Calu3 (cell line): ENCODE measurements around the gene ZNF205. TPM values are rescaled to one million over a fixed set of nuclear protein-coding genes. Genes with fewer than 3 reads are reported as not detected.

Experiments used
- BruUV-seq: library from RNA; stranded (reverse); fragments of 400-500 nt; replicated peaks from 2 replicates; lab custom pipeline; 2021; lab: Mats Ljungman, UMichigan
- CTCF ChIA-PET: fragments of 300-600 bp; sonication (Branson Sonifier 250); formaldehyde crosslinking; loops from one replicate; lab custom pipeline; 2022; ENCODE audit warnings: antibody characterized with exemption; lab: Charles Lee
- DNase-seq: peaks from one replicate; pipeline ENCODE4 v3.0.0; 2022
- H3K27ac Mint-ChIP-seq: one replicate; pipeline ENCODE4 v1.8.0; 2022; ENCODE audit warnings: mixed read lengths; ENCODE audit not compliant: unreplicated experiment
- H3K27me3 Mint-ChIP-seq: one replicate; pipeline ENCODE4 v1.8.0; 2022; ENCODE audit warnings: mixed read lengths; ENCODE audit not compliant: unreplicated experiment
- H3K36me3 Mint-ChIP-seq: one replicate; pipeline ENCODE4 v1.8.0; 2022; ENCODE audit warnings: mild to moderate bottlenecking, moderate library complexity, mixed read lengths; ENCODE audit not compliant: insufficient read depth, unreplicated experiment
- H3K4me1 Mint-ChIP-seq: one replicate; pipeline ENCODE4 v1.8.0; 2022; ENCODE audit warnings: mild to moderate bottlenecking, low read depth, mixed read lengths; ENCODE audit not compliant: unreplicated experiment
- H3K4me3 Mint-ChIP-seq: one replicate; pipeline ENCODE4 v1.8.0; 2022; ENCODE audit warnings: mild to moderate bottlenecking, low read depth, moderate library complexity, mixed read lengths; ENCODE audit not compliant: unreplicated experiment
- H3K9me3 Mint-ChIP-seq: one replicate; pipeline ENCODE4 v1.8.0; 2022; ENCODE audit warnings: low read depth, mixed read lengths; ENCODE audit not compliant: unreplicated experiment
- CTCF ChIP-seq: fragments of 200-600 bp; IDR thresholded peaks from one replicate; pipeline ENCODE4 v1.8.0; 2022; ENCODE audit warnings: antibody characterized with exemption; ENCODE audit not compliant: unreplicated experiment
- intact Hi-C: fragments of 100-400 bp; cut with micrococcal nuclease; formaldehyde crosslinking; loops from one replicate; pipeline ENCODE4 v1.10.0; 2022; ENCODE audit not compliant: unreplicated experiment
- total RNA-seq: library from RNA; stranded (reverse); gene quantifications from 2 replicates; pipeline ENCODE4 v1.2.3, GENCODE V29; 2022

Gene ZNF205
- total RNA-seq, 1 experiment from 2014 or later = 17.2 TPM

GRCh38 chr16:3115561-3115960, 3.2 kb downstream of the ZNF205 start:
- peaks cover 19% of the 10 kb centered on the region for H3K4me1 Mint-ChIP-seq
- intact Hi-C loops = no loop called here
- H3K27me3 Mint-ChIP-seq = no peaks in the 10 kb centered on the region
- no peaks in the 10 kb centered on the region for H3K9me3 Mint-ChIP-seq
- H3K27ac Mint-ChIP-seq = no peak overlapping the region
- CTCF ChIA-PET = no interaction called here
- no peak overlapping the region for H3K4me3 Mint-ChIP-seq
- no peak for TF ChIP-seq CTCF
- no peak for DNase-seq
- BruUV-seq = no TSS peak
- peaks cover 56% of the 10 kb centered on the region for H3K36me3 Mint-ChIP-seq

DNA sequence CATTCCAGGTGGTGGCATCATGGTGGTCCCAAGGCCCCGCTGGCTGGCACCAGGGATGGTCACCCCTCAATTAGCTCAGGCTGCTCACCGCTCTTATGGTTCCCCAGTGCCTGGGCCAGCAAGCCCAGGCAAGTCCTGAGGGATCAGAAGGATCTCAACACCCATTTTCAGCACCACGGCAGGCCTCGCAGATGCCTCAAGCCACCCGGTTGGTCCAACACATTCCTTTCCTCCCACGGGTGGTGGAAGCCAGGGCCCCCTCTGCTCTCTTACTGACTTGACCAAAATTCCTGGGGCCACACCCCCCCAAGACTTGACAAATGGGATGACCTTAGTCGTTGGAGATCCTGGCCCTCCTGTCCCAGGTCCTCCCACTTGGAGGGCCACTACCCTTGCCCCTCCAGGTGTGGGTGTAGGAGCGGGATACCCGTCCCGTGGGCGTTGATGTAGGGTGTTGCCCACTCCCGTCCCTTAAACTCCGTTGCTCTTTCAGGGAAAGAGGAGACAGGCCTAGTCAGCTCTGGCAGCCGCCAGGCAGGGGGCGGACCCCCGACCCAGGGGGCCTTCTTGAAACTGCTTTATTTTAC, 5.9 kb downstream of the ZNF205 start:
- no peak for TF ChIP-seq CTCF
- intact Hi-C loops = no loop called here
- Mint-ChIP-seq H3K9me3 (no peaks in the 10 kb centered on the region), H3K27ac (no peak overlapping the region), H3K36me3 (peaks cover 50% of the 10 kb centered on the region), H3K4me3 (no peak overlapping the region), H3K4me1 (peaks cover 12% of the 10 kb centered on the region), H3K27me3 (no peaks in the 10 kb centered on the region)
- CTCF ChIA-PET = interaction anchor here (0.6 to 1.7 kb wide), 3 partner anchors 11 to 87 kb away, joined by 3 to 9 read pairs (median 7); no protein-coding TSS in a partner anchor
- DNase-seq = no peak
- BruUV-seq = no TSS peak

DNA sequence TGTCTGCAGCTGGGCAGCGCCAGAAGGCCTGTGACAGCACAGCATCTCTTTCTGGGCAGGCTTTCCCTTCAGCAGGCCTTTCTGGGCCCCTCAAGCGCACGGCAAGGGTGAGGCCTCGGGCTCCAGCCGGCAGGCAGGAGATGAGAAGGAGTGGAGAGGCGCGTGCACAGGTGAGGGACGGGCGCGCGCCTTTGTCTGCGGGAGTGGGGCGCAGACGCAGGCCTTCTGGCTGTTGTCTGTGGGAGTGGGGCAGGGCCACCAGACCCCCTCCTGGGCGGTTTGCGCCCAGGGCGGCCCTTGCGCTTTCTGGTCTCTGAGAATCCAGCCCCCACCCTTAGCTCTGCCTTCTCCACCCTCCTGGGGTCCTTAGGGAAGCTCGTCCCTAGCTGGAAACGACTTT, 6.5 kb downstream of the ZNF205 start:
- no peak overlapping the region for H3K27ac Mint-ChIP-seq
- DNase-seq = no peak
- no TSS peak for BruUV-seq
- H3K27me3 Mint-ChIP-seq = no peaks in the 10 kb centered on the region
- intact Hi-C loops = no loop called here
- TF ChIP-seq CTCF = no peak
- H3K4me1 Mint-ChIP-seq = peaks cover 12% of the 10 kb centered on the region
- H3K4me3 Mint-ChIP-seq = no peak overlapping the region
- peaks cover 50% of the 10 kb centered on the region for H3K36me3 Mint-ChIP-seq
- CTCF ChIA-PET = interaction anchor here (0.6 kb wide), 1 partner anchor 40 kb away, joined by 3 read pairs; no protein-coding TSS in a partner anchor
- H3K9me3 Mint-ChIP-seq = no peaks in the 10 kb centered on the region

- Mint-ChIP-seq H3K4me1 (peaks cover 13% of the 10 kb centered on the region), H3K27ac (no peak overlapping the region), H3K36me3 (peaks cover 53% of the 10 kb centered on the region), H3K4me3 (no peak overlapping the region), H3K9me3 (no peaks in the 10 kb centered on the region), H3K27me3 (no peaks in the 10 kb centered on the region)
- no peak for DNase-seq
- no TSS peak for BruUV-seq
- CTCF ChIA-PET = interaction anchor here (0.6 kb wide), 1 partner anchor 39 kb away, joined by 3 read pairs; no protein-coding TSS in a partner anchor
- TF ChIP-seq CTCF = no peak
- intact Hi-C loops = no loop called here
Measured at GRCh38 chr16:3119286-3119685, 6.9 kb downstream of the ZNF205 start.
